GM21576 (cell line): ENCODE data around the gene TRMT2A.

ENCODE experiments used
- ATAC-seq: cut with Tn5 transposase; IDR thresholded peaks from one replicate; pipeline ENCODE4 v1.9.1; 2021; ENCODE audit warnings: mild to moderate bottlenecking, moderate library complexity; ENCODE audit not compliant: unreplicated experiment

TRMT2A gene

DNA sequence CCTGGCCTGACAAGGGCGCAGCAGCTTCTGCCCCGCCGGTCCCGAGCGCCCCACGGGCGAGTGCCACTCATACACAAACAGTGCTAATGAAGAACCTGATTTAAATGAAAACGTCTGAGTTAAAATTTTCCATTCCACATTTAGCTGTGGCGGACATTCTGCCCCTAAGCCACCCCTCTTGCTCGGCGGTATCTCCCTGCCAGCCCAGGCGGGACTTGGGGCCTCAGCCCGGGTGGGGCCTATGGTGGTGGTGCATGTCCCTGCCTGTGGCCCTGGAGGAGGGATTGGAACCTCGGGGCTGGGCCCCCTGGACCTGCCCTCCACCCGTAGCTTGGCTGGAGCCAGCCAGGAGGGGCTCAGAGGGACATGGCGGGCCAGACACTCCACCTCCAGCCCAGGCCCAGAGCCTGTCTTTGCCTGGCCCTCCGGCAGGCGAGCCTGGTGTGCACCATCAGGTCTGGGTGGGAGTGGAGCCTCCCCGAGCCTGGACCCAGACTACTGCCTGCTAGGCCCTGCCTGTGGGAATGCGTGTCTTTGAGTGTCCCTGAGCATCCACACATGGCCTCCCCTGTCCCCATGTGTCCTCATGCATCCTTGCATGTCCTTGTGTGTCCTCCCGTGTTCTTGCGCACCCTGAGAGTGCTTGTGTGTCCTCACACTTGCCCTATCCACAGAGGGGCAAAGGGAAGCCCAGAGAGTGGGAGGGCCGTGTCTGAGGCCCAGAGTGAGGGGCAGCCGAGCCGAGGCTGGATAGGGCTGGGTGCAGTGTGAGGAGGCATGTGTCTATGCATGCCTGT lies 19.0 kb upstream of the TRMT2A start:
- ATAC-seq: no peak

DNA sequence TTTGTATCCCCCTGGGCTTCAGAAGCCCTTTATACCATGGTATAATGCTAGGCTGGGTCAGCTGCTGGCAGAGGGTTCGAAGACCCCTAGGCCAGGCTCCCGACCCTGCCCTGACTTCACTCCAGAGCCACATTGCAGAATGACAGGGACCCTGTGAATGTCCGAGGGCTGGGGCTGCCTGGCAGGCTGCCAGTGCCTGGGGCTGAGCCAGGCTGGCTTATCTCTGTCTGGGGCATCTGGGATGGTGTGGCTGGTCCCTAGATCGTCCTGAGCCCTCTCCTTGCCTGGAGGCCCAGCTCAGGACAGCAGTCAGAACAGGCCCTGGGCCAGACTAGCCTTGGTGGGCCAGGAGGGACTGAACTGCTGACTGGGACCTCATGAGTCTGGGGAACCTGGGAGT lies 18.2 kb upstream of the TRMT2A start:
- ATAC-seq: no peak

- ATAC-seq: no peak
These were observed 17.0 kb upstream of the TRMT2A start for GRCh38 chr22:20133930-20134549.

DNA sequence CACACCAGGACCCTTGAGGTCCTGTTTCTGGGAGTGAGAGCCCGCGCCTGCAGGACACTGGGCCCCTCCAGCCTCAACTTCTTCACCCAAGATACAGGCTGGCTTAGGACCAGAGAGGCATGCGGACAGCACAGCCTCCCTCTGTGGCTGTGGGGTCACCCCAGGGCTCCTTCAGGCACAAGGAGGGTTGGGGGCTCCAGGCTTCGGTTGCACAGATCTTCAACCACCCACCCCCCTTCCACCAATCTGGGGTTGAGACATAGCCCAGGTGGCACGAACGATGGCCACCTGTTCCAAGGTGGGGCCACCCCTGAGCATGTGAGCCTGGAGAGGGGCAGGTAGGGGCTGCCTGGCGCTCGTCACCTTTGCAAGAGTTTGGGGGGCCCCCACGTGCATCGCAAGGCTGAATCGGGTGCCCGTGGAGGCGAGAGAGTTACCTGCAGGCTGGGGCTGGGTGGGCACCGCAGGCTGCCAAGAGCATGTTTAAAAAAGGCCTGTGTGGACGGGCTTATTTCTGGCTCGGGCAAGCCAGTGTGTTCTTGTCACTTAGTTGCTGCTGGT lies 15.7 kb upstream of the TRMT2A start:
- ATAC-seq: no peak

DNA sequence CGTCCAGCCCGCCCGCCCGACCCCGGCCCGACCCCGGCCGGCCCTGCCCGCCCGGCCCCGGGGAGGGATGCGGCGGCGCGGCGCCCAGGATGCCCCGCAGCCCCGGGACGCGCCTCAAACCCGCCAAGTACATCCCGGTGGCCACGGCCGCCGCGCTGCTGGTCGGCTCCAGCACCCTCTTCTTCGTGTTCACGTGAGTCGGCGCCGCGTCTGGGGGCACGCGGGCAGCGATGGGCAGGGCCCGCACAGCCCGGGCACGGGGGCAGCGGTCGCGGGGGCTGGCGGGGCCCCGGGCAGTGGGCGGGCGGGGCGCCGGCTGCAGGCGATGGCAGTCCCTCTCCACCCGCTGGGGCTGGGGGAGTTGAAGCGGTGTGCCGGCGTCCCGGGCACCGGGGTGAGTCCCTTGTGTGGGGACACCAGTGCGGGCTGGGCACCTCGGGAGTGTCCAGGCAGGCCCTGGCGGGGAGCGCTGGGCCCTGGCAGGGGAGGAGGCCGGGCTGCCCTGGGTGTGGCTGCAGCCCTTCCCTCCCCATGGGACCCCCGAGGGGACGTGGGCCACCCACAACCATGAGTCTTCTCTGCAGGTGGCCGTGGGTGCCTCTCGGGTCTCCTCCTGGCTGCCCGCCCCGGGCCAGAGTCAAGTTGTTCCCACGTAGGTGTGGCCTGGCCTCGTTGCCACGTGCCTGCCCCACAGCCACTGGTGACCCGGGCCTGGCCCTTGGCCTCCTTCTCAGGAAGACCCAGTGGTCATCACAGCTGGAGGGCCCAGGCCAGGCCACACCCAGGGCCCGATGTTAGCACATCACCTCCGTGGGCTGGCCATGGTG lies 15.0 kb upstream of the TRMT2A start:
- no peak for ATAC-seq

DNA sequence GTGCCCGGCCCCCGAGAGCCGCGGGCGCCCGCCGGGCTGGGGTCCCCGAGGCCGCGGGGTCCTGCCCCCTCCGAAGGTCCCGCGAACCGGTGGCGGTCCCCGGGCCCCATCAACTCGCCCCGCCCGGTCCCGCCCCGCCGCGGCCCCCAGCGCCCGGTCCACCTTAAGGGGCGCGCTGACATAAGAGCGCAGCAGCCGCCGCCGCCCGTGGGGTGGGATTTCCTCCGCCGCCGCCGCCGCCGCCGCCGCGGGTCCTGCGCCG lies 14.5 kb upstream of the TRMT2A start, which contains the start of gene ZDHHC8:
ZDHHC8 (plus strand) TSS at position 208 of the 262 bp plus-strand sequence. CDS start 144 bp downstream, outside the sequence.
- ATAC-seq: peak; percentile 30

DNA sequence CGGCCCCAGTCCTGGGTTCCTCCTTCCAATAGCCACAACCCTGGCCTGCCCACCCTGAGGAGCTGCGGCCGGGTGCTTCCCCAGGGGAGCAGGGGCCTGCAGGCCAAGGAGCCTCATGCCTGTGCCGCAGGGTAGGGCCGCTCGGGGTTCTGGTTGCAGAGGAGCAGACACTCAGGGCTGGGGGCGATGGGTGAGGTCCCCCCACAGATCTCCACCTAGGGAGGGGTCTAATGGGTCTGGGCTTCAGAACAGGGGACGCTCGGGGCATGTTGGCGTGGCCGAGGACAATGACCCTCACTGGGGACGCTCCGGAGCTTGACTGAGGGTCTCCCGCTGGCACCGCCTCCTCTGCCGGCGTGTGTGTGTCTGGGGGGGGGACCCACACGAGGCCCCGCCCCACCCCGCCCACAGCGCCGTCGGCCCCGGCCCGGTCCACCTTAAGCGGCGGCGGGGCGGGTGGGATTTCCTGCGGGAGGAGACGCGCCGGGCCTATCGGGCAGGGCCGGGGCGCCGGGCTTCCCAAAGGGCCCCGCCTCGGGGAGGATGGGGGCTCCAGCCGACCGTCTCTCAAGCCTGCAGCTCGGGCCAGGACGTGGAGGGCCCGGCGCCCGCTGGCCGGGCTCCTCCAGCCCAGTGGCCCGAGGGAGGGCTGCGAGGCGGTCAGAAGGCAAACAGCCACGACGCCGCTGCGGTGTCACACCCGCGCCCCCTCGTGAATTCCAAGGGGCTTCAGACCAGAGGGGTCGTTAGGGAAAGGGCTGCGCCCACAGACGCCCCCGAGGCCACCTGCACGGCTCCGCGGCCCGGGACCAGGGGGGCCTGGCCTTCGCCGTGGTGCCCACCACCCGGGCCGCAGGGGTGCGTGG lies 13.9 kb upstream of the TRMT2A start:
- peak; percentile 47 for ATAC-seq

DNA sequence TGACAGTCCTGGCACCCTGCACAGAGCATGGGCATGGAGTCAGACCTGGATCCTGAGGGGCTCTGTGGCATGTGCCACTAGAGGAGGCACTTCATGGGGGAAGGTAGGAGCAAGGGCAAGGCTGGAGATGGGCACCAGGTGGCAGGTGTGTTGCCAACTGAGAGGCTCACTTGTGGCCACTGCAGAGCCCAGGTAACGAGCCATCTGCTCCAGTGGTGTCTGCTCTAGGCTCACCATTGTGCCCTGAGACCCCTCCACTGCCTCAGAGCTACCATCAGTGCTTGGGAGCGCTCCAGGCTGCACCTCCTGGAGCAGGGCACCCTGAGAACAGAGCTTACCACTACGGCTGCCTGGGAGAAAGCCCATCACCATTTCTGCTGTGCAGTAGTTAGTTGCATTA lies 13.3 kb upstream of the TRMT2A start:
- ATAC-seq: no peak

DNA sequence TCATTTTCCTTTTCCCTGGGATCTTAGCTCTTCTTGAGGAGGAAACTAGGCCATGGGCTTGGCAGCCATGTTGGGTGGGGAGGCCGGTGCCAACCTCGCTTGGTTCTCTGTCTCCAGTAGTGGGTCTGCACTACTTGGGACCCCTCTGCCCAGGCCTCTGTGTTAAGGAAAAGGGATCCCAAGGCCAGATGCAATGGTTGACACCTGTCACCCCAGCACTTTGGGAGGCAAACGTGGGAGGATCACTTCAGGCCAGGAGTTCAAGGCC lies 12.7 kb upstream of the TRMT2A start:
- no peak for ATAC-seq

- ATAC-seq: no peak
These were observed 12.1 kb upstream of the TRMT2A start for GRCh38 chr22:20128902-20129746.

GRCh38 chr22:20128619-20128901 lies 11.5 kb upstream of the TRMT2A start:
- no peak for ATAC-seq

DNA sequence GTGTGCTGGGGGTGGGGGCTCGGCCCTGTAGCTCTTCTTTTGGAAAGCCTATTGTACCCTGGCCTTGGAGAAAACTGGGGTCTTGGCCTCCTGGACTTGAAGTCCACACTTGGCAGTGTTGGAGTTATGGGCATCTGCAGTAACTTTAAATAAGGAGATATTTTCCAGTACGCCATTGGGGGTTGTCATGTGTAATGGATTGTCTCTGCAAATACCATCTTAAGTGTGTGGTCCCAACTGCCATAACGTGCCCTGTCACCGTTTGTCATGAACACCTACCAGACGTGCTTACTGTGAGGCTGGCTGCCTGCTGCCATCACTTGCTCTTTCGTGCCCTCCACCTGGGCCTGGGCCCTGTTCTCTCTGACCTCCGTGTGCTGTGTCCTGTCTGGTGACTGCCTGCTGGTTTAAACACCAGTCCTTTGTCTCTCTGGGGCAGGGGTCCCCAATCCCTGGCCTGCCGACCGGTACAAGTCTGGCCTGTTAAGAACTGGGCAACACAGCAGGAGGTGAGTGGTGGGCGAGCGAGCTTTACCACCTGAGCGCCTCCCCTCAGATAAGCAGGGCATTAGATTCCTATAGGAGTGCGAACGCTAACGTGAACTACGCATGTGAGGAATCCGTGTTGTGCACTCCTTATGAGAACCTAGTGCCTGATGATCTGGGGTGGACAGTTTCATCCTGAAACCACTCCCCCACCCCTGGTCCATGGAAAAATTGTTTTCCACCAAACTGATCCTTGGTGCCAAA lies 11.0 kb upstream of the TRMT2A start:
- ATAC-seq: no peak

GRCh38 chr22:20127318-20127868 lies 10.4 kb upstream of the TRMT2A start:
- ATAC-seq: no peak

- no peak for ATAC-seq
These were observed 9.4 kb upstream of the TRMT2A start for GRCh38 chr22:20126284-20127029.

- ATAC-seq: no peak
These were observed 8.5 kb upstream of the TRMT2A start for GRCh38 chr22:20125201-20126174.

DNA sequence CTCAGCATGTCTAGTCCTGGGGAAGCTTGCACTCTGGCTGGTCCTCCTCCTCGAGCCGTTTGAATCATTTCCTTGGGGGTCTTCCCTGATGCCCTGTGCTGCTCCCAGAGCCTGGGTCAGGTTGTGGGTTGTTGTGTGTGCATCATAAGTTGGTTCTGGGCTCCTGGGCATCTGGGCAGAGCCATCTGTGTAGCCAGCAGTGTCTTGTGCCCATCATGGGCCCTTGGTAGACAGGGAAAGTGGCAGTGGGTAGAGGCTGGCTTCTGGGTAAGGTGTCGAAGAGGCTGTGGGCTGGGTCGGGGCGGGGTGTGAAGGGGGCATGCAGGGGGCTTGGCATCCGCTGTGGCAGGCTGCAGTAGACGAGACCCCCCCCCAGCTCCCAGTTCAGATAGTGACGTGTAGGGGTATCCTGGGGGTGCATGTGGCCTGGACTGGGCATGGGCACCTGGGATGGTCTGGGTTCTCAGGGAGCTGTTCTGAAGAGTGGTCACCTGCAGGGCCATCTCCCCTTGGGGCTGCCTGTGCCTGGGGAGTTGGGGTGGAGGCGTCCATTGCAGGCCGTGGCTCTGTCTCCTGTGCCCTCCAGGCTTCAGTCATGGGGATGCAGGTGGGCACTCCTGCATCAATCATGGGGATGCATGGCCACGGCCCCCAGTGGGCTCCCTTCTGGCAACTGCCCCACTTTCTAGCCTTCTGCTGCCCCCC lies 7.2 kb upstream of the TRMT2A start:
- no peak for ATAC-seq
